HepG2 (cell line): ENCODE results near the gene ZFAND2B. TPM values are rescaled to one million over a fixed set of nuclear protein-coding genes. Genes with fewer than 3 reads are reported as not detected.

Experiments
- AFF4 ChIP-seq: sonication (generic); formaldehyde crosslinking; IDR thresholded peaks from 2 replicates; pipeline ENCODE4 v1.4.0; 2020; ENCODE audit warnings: missing genetic modification reagents
- CHD4 ChIP-seq: fragments of 200-600 bp; sonication (generic); IDR thresholded peaks from 2 replicates; pipeline ENCODE4 v1.7.0; 2017; ENCODE audit warnings: mild to moderate bottlenecking, low read length, borderline replicate concordance
- HMG20B ChIP-seq: conservative IDR thresholded peaks from 2 replicates; pipeline ENCODE4 v1.6.1; 2016; ENCODE audit warnings: missing genetic modification reagents, missing compliant biosample characterization
- KDM5A ChIP-seq: fragments of 200-600 bp; sonication (generic); IDR thresholded peaks from 2 replicates; pipeline ENCODE4 v1.7.0; 2018; ENCODE audit warnings: antibody characterized with exemption, mild to moderate bottlenecking, low read length, borderline replicate concordance
- MLX ChIP-seq: IDR thresholded peaks from 2 replicates; pipeline ENCODE4 v1.6.1; 2016
- NFKBIZ ChIP-seq: IDR thresholded peaks from 2 replicates; pipeline ENCODE4 v1.6.1; 2018; ENCODE audit warnings: missing genetic modification reagents, missing compliant biosample characterization
- POLR2AphosphoS2 ChIP-seq: IDR thresholded peaks from 2 replicates; pipeline ENCODE4 v1.6.1; 2011; ENCODE audit warnings: low read depth, low read length, improper control_type of control experiment
- STAT5B ChIP-seq: sonication (generic); formaldehyde crosslinking; IDR thresholded peaks from 2 replicates; pipeline ENCODE4 v1.4.0; 2020; ENCODE audit warnings: missing genetic modification reagents
- ZBTB20 ChIP-seq: sonication (generic); formaldehyde crosslinking; IDR thresholded peaks from 2 replicates; pipeline ENCODE4 v1.8.1; 2023; ENCODE audit warnings: missing genetic modification reagents, low read depth, mild to moderate bottlenecking, borderline replicate concordance
- ZNF138 ChIP-seq: sonication (generic); formaldehyde crosslinking; IDR thresholded peaks from 2 replicates; pipeline ENCODE4 v1.5.0; 2020; ENCODE audit warnings: mild to moderate bottlenecking, low read depth, missing genetic modification reagents
- ZNF160 ChIP-seq: sonication (generic); formaldehyde crosslinking; IDR thresholded peaks from 2 replicates; pipeline ENCODE4 v1.8.0; 2022; ENCODE audit warnings: mild to moderate bottlenecking, inconsistent platforms, missing genetic modification reagents
- ZNF234 ChIP-seq: sonication (generic); formaldehyde crosslinking; conservative IDR thresholded peaks from 2 replicates; pipeline ENCODE4 v1.5.1; 2020; ENCODE audit warnings: mild to moderate bottlenecking, missing genetic modification reagents
- ZNF331 ChIP-seq: sonication (generic); formaldehyde crosslinking; IDR thresholded peaks from 2 replicates; pipeline ENCODE4 v1.4.0; 2020; ENCODE audit warnings: missing genetic modification reagents
- ZNF451 ChIP-seq: sonication (generic); formaldehyde crosslinking; IDR thresholded peaks from 2 replicates; pipeline ENCODE4 v1.5.0; 2020; ENCODE audit warnings: mild to moderate bottlenecking, missing genetic modification reagents
- polyA plus RNA-seq, 8 experiments: library from polyadenylated mRNA; depleted of rRNA in 3 of 8; stranded (reverse) in 7 of 8; unstranded in 1 of 8; fragments of >200 nt; fragmentation: Illumina TruSeq in 4 of 8; extraction: Trizol in 4 of 8; gene quantifications; 2 replicates each; pipeline versions ENCODE4 v1.2.1 to v1.2.3, GENCODE V29; 2011 to 2016; ENCODE audit warnings: low read depth in 4 of 8, missing spikeins in 1 of 8, mixed read lengths in 1 of 8; ENCODE audit not compliant: insufficient read depth in 1 of 8
- total RNA-seq, 5 experiments: library from RNA; depleted of rRNA; stranded (reverse); fragments of >200 nt; fragmentation: Illumina TruSeq; extraction: Trizol; gene quantifications; 2 replicates each; pipeline ENCODE4 v1.2.3, GENCODE V29; 2016; ENCODE audit warnings: low read depth in 1 of 5
- TF ChIP-seq, protein P1 (sequence below): IDR thresholded peaks from 2 replicates; pipeline ENCODE4 v1.6.1; 2016; ENCODE audit warnings: missing biosample characterization, missing genetic modification reagents, low read depth
- TF ChIP-seq, protein P2 (sequence below): sonication (generic); formaldehyde crosslinking; conservative IDR thresholded peaks from 2 replicates; pipeline ENCODE4 v1.4.0; 2020; ENCODE audit warnings: missing genetic modification reagents
- TF ChIP-seq, protein P3 (sequence below), 2 experiments: sonication (generic) in 1 of 2; formaldehyde crosslinking in 1 of 2; IDR thresholded peaks; 2 replicates each; pipeline versions ENCODE4 v1.5.1 to v1.6.1; 2011 to 2020; ENCODE audit warnings: borderline replicate concordance in 1 of 2, low read depth in 1 of 2, low read length in 1 of 2, mild to moderate bottlenecking in 1 of 2, missing genetic modification reagents in 1 of 2, moderate library complexity in 1 of 2
- TF ChIP-seq, protein P4 (sequence below): sonication (generic); formaldehyde crosslinking; IDR thresholded peaks from 2 replicates; pipeline ENCODE4 v1.5.0; 2020; ENCODE audit warnings: missing genetic modification reagents

The ZFAND2B gene
- total and polyA plus RNA-seq, 2 of the 13 experiments (the other 11 are each of a cell fraction or from before 2014, with no cell fraction given), result 53.3 to 115 TPM

DNA sequence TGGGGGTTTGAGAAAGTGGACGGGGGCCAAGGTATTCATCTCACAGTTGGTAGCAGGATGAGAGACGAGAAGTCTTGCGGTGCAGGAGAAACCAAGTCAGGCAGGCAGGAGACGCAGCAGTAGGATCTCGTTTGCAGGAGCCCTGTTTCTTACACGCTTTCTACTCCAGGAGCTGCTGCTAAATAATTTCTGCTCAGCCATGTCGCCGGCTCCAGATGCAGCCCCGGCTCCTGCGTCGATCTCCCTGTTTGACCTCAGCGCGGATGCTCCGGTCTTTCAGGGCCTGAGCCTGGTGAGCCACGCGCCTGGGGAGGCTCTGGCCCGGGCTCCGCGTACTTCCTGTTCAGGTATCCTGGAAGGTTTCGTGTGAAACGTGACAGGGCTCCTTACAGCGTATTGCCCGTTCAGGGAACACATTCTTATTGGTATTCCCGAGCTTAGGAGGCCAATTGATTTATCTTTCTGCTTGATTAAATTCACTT lies 23.5 kb downstream of the ZFAND2B start (continued):
- TF ChIP-seq, protein P1, sequence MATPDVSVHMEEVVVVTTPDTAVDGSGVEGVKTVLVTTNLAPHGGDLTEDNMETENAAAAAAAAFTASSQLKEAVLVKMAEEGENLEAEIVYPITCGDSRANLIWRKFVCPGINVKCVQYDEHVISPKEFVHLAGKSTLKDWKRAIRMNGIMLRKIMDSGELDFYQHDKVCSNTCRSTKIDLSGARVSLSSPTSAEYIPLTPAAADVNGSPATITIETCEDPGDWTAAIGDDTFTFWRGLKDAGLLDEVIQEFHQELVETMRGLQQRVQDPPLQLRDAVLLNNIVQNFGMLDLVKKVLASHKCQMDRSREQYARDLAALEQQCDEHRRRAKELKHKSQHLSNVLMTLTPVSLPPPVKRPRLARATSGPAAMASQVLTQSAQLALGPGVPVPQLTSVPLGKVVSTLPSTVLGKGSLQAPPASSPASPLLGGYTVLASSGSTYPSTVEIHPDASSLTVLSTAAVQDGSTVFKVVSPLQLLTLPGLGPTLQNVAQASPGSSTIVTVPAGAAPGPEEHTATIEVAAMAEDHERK (CRISPR knock-in tag), result no peak
- TF ChIP-seq ZNF138 (CRISPR knock-in tag) (no peak), HMG20B (CRISPR knock-in tag) (no peak), STAT5B (no peak), ZNF234 (CRISPR knock-in tag) (no peak), MLX (CRISPR knock-in tag) (0 out of 2 replicates have a peak, but pooled peaks have one; percentile 49), ZNF331 (CRISPR knock-in tag) (no peak), KDM5A (peak; percentile 68; the same call in 1 of the 2 replicates), POLR2AphosphoS2 (no peak), ZBTB20 (CRISPR knock-in tag) (no peak), CHD4 (no peak), ZNF160 (CRISPR knock-in tag) (0 out of 2 replicates have a peak, but pooled peaks have one; percentile 7), ZNF451 (CRISPR knock-in tag) (no peak; the same call in 1 of the 2 replicates), AFF4 (CRISPR knock-in tag) (0 out of 2 replicates have a peak, but pooled peaks have one; percentile 19), NFKBIZ (no peak)
- TF ChIP-seq, protein P2, sequence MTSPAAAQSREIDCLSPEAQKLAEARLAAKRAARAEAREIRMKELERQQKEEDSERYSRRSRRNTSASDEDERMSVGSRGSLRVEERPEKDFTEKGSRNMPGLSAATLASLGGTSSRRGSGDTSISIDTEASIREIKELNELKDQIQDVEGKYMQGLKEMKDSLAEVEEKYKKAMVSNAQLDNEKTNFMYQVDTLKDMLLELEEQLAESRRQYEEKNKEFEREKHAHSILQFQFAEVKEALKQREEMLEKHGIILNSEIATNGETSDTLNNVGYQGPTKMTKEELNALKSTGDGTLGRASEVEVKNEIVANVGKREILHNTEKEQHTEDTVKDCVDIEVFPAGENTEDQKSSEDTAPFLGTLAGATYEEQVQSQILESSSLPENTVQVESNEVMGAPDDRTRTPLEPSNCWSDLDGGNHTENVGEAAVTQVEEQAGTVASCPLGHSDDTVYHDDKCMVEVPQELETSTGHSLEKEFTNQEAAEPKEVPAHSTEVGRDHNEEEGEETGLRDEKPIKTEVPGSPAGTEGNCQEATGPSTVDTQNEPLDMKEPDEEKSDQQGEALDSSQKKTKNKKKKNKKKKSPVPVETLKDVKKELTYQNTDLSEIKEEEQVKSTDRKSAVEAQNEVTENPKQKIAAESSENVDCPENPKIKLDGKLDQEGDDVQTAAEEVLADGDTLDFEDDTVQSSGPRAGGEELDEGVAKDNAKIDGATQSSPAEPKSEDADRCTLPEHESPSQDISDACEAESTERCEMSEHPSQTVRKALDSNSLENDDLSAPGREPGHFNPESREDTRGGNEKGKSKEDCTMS (CRISPR knock-in tag), result no peak
- TF ChIP-seq, protein P3, sequence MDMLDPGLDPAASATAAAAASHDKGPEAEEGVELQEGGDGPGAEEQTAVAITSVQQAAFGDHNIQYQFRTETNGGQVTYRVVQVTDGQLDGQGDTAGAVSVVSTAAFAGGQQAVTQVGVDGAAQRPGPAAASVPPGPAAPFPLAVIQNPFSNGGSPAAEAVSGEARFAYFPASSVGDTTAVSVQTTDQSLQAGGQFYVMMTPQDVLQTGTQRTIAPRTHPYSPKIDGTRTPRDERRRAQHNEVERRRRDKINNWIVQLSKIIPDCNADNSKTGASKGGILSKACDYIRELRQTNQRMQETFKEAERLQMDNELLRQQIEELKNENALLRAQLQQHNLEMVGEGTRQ (IDR thresholded peaks at IDR 0.05; ENCODE audit: low read depth, low read length), result no peak
- TF ChIP-seq, protein P3 (CRISPR knock-in tag; IDR thresholded peaks at IDR 0.05; ENCODE audit: borderline replicate concordance), result no peak
- TF ChIP-seq, protein P4, sequence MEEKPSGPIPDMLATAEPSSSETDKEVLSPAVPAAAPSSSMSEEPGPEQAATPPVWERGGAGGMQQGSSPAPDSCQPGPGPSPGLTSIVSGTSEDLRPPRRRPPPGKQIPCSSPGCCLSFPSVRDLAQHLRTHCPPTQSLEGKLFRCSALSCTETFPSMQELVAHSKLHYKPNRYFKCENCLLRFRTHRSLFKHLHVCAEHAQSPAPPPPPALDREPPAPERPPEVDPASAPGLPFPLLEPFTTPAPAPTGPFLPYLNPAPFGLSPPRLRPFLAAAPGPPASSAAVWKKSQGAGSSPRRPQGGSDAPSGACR (CRISPR knock-in tag), result 0 out of 2 replicates have a peak, but pooled peaks have one; percentile 36
